Heart right ventricle (tissue), 16 donors: ENCODE results near the gene CACNA1E. TPM values are rescaled to one million over a fixed set of nuclear protein-coding genes. Genes with fewer than 3 reads are reported as not detected.

ENCODE experiments used
- ATAC-seq, 8 donors: fragments of 200-7000 bp; cut with Tn5 transposase; one replicate each; pipeline ENCODE4 v1.9.1; 2020; ENCODE audit warnings: mild to moderate bottlenecking in 8 of 8, moderate library complexity in 8 of 8, moderate number of reproducible peaks in 1 of 8
- DNase-seq, 2 donors: peaks; one replicate each; pipeline ENCODE4 v3.0.0-alpha.2; 2020
- H3K27ac ChIP-seq, 10 donors: fragments of 200-600 bp; sonication (generic) in 2 of 10; one replicate each; pipeline versions ENCODE4 v1.5.0 to v1.8.0; 2020 to 2022; ENCODE audit warnings: mild to moderate bottlenecking in 3 of 10
- H3K27me3 ChIP-seq, 7 donors: fragments of 200-600 bp; one replicate each; pipeline ENCODE4 v1.8.0; 2021 to 2022; ENCODE audit warnings: mild to moderate bottlenecking in 2 of 7
- H3K36me3 ChIP-seq, 9 donors: fragments of 200-600 bp; sonication (generic) in 1 of 9; one replicate each; pipeline versions ENCODE4 v1.5.0 to v1.8.0; 2020 to 2022; ENCODE audit warnings: mild to moderate bottlenecking in 2 of 9
- H3K4me1 ChIP-seq, 9 donors: fragments of 200-600 bp; sonication (generic) in 1 of 9; one replicate each; pipeline versions ENCODE4 v1.5.0 to v1.8.0; 2020 to 2022; ENCODE audit warnings: mild to moderate bottlenecking in 4 of 9
- H3K4me3 ChIP-seq, 10 donors: fragments of 200-600 bp; sonication (generic) in 2 of 10; one replicate each; pipeline versions ENCODE4 v1.5.0 to v1.8.0; 2020 to 2022; ENCODE audit warnings: mild to moderate bottlenecking in 7 of 10, moderate library complexity in 2 of 10
- H3K9me3 ChIP-seq, 11 donors: fragments of 200-600 bp in 10 of 11; sonication (generic) in 2 of 11; one replicate each; pipeline versions ENCODE4 v1.5.0 to v1.8.0; 2013 to 2022; ENCODE audit warnings: mild to moderate bottlenecking in 2 of 11, control low read depth in 1 of 11, moderate library complexity in 1 of 11
- CTCF ChIP-seq, 9 donors: fragments of 200-600 bp; sonication (generic) in 2 of 9; IDR thresholded peaks; one replicate each; pipeline versions ENCODE4 v1.5.0 to v1.8.0; 2021 to 2022; ENCODE audit warnings: antibody characterized with exemption in 9 of 9, mild to moderate bottlenecking in 5 of 9, moderate library complexity in 1 of 9
- WGBS, 2 donors: extraction: QIAGEN DNeasy Blood & Tissue Kit; methylation state at CpG; one replicate each; pipeline ENCODE4 v1.1.7; 2013; ENCODE audit warnings: inconsistent platforms in 1 of 2; 5-methylcytosine and 5-hydroxymethylcytosine counted together
- intact Hi-C, 10 donors: fragments of 100-400 bp; cut with DNase I; formaldehyde crosslinking; loops; one replicate each; pipeline versions ENCODE4 v1.11.1 to v1.14.2; 2022
- polyA plus RNA-seq, 2 donors: library from polyadenylated mRNA; stranded (reverse); fragments of 200-250 nt; gene quantifications; one replicate each; pipeline ENCODE4 v1.2.3, GENCODE V29; 2013
- total RNA-seq, 10 donors: library from RNA; stranded (reverse); fragmentation: NEBNext Ultra II Directional in 3 of 10; extraction: Animal tissue kit (Norgen Biotek cat#: 25700) in 3 of 10; gene quantifications; one replicate each; pipeline versions ENCODE4 v1.2.1 to v1.2.4, GENCODE V29; 2021 to 2023
- donor health status: Arrhythmogenic right ventricular cardiomyopathy.
- donor health status: ischemic (EF 13 %, LVEDD 7.1; RV severe dilation, severe dysfunction).
- donor health status: healthy with polysubstance abuse.
- donor health status: DM: no; HTN: yes; CAD: no.
- donor health status: DM: no; HTN: no; CAD: no.
- donor health status: ischemic (EF 25% LVEDD 6.9; RV normal size, moderate dysfunction).
- donor health status: ischemic (EF 25% LVEDD 5.7; RV mildly dilated, moderate dysfunction).
- donor health status: healthy.
- donor health status: DM: yes; HTN: yes; CAD: no.
- donor health status: Ischemic cardiomyopathy.
- donor health status: ischemic (EF 35%, LVEDD 5.7; RV mildly dilated, moderate dysfunction).
- donor health status: nonischemic (EF 11% LVEDD 7.7; RV severe dilation, severe dysfunction).
- donor health status: DM: yes; HTN: yes; CAD: no.
- donor health status: PGD.
- donor health status: ischemic (EF 29% LVEDD 5.4; RV normal size, mild dysfunction).
- donor health status: nonischemic (EF 23%, LVEDD 6.1; RV moderate dilation, normal function).

The CACNA1E gene
- total and polyA plus RNA-seq, 12 donors: 0.04 to 21.7 (median 0.71) TPM

GRCh38 chr1:181594553-181594952, 111.2 kb downstream of the CACNA1E start:
- WGBS, 2 donors: 87 to 91% methylated on average over 5 of the region's 5 CpGs
- DNase-seq (no peak), ATAC-seq (no peak)
- intact Hi-C loops: no loop called here
- H3K27me3 ChIP-seq: peaks cover 0 to 44% (median 28%) of the 10 kb centered on the region in 7 donors
- no peak for TF ChIP-seq CTCF (IDR thresholded peaks at IDR 0.05)
- no peaks in the 10 kb centered on the region for H3K4me1 ChIP-seq
- no peaks in the 10 kb centered on the region for H3K36me3 ChIP-seq
- H3K9me3 ChIP-seq: no peaks in the 10 kb centered on the region
- no peak overlapping the region for H3K27ac ChIP-seq
- H3K4me3 ChIP-seq: no peak overlapping the region

GRCh38 chr1:181595234-181595633, 111.9 kb downstream of the CACNA1E start:
- DNase-seq: no peak
- H3K27me3 ChIP-seq: peaks cover 0 to 42% (median 28%) of the 10 kb centered on the region in 7 donors
- no peak overlapping the region for H3K27ac ChIP-seq
- TF ChIP-seq CTCF (IDR thresholded peaks at IDR 0.05): no peak
- H3K4me3 ChIP-seq: no peak overlapping the region
- 65 to 77% methylated on average over 6 of the region's 6 CpGs for WGBS, 2 donors
- no peaks in the 10 kb centered on the region for H3K9me3 ChIP-seq
- intact Hi-C loops: no loop called here
- no peaks in the 10 kb centered on the region for H3K4me1 ChIP-seq
- H3K36me3 ChIP-seq: no peaks in the 10 kb centered on the region
- ATAC-seq: no peak

GRCh38 chr1:181601186-181601950, 118.1 kb downstream of the CACNA1E start:
- ATAC-seq: no peak
- H3K27ac ChIP-seq: no peak overlapping the region
- no peak overlapping the region for H3K4me3 ChIP-seq
- H3K4me1 ChIP-seq: no peaks in the 10 kb centered on the region
- TF ChIP-seq CTCF (IDR thresholded peaks at IDR 0.05): no peak
- H3K9me3 ChIP-seq: no peaks in the 10 kb centered on the region
- no peak for DNase-seq
- WGBS, 2 donors: 83 to 84% methylated on average over 4 of the region's 4 CpGs
- H3K27me3 ChIP-seq: peaks cover 0 to 17% (median 0%) of the 10 kb centered on the region in 7 donors
- no peaks in the 10 kb centered on the region for H3K36me3 ChIP-seq
- intact Hi-C loops: no loop called here

GRCh38 chr1:181603735-181604410, 120.6 kb downstream of the CACNA1E start:
- intact Hi-C loops: no loop called here
- Histone ChIP-seq H3K27ac (no peak overlapping the region), H3K36me3 (no peaks in the 10 kb centered on the region), H3K4me3 (no peak overlapping the region), H3K9me3 (no peaks in the 10 kb centered on the region), H3K27me3 (peaks cover 0 to 23% (median 0%) of the 10 kb centered on the region in 7 donors), H3K4me1 (no peaks in the 10 kb centered on the region)
- ATAC-seq: no peak
- TF ChIP-seq CTCF (IDR thresholded peaks at IDR 0.05): no peak
- 73 to 74% methylated on average over 10 of the region's 10 CpGs for WGBS, 2 donors
- no peak for DNase-seq
